Esophagus muscularis mucosa (tissue), 4 donors: ENCODE results near the gene BLM.

Source experiments
- EP300 ChIP-seq: sonication (generic); formaldehyde crosslinking; IDR thresholded peaks from one replicate; pipeline ENCODE4 v1.6.1; 2017; ENCODE audit warnings: antibody characterized with exemption
- POLR2A ChIP-seq: fragments of 450-650 bp; IDR thresholded peaks from one replicate; pipeline ENCODE4 v1.6.1; 2017; ENCODE audit warnings: antibody characterized with exemption, moderate library complexity, mild to moderate bottlenecking, low read depth
- POLR2AphosphoS5 ChIP-seq, 2 donors: sonication (generic); formaldehyde crosslinking; IDR thresholded peaks; one replicate each; pipeline ENCODE4 v1.6.1; 2017; ENCODE audit warnings: antibody characterized with exemption in 2 of 2
- TF ChIP-seq, protein P1 (sequence below), 3 experiments: fragments of 200-600 bp in 2 of 3; fragments of 450-650 bp in 1 of 3; sonication (generic) in 2 of 3; IDR thresholded peaks; one replicate each; pipeline ENCODE4 v1.5.1; 2017 to 2019; ENCODE audit warnings: antibody characterized with exemption in 3 of 3, mild to moderate bottlenecking in 2 of 3, moderate library complexity in 1 of 3

DNA sequence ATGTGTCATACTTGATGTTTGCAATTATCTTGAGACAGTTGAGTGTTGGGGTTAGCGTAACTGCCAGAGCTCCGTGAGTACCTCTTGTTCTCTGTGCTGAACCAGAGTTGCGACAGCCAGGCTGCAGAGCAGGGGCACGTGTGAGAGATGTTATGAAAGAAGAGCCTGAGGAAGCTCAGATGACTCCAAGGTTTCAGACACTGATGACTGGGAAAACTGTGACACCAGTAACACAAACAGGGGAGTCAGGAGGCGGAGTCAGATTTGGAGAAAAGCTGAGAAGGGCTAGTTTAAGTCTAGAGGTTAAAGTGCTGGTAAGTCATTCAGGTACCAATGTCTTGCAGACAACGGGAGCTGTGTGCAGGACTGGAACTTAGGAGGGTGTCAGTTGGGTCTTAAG, 45.0 kb downstream of the BLM start:
- TF ChIP-seq EP300 (no peak), POLR2AphosphoS5 (IDR thresholded peaks at IDR 0.05) (peak; percentile 37 to 53), POLR2A (no peak)
- TF ChIP-seq, protein P1, sequence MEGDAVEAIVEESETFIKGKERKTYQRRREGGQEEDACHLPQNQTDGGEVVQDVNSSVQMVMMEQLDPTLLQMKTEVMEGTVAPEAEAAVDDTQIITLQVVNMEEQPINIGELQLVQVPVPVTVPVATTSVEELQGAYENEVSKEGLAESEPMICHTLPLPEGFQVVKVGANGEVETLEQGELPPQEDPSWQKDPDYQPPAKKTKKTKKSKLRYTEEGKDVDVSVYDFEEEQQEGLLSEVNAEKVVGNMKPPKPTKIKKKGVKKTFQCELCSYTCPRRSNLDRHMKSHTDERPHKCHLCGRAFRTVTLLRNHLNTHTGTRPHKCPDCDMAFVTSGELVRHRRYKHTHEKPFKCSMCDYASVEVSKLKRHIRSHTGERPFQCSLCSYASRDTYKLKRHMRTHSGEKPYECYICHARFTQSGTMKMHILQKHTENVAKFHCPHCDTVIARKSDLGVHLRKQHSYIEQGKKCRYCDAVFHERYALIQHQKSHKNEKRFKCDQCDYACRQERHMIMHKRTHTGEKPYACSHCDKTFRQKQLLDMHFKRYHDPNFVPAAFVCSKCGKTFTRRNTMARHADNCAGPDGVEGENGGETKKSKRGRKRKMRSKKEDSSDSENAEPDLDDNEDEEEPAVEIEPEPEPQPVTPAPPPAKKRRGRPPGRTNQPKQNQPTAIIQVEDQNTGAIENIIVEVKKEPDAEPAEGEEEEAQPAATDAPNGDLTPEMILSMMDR (IDR thresholded peaks at IDR 0.05), result no peak
